Measurements from ENCODE around the gene CEP19.

CEP19 gene

DNA sequence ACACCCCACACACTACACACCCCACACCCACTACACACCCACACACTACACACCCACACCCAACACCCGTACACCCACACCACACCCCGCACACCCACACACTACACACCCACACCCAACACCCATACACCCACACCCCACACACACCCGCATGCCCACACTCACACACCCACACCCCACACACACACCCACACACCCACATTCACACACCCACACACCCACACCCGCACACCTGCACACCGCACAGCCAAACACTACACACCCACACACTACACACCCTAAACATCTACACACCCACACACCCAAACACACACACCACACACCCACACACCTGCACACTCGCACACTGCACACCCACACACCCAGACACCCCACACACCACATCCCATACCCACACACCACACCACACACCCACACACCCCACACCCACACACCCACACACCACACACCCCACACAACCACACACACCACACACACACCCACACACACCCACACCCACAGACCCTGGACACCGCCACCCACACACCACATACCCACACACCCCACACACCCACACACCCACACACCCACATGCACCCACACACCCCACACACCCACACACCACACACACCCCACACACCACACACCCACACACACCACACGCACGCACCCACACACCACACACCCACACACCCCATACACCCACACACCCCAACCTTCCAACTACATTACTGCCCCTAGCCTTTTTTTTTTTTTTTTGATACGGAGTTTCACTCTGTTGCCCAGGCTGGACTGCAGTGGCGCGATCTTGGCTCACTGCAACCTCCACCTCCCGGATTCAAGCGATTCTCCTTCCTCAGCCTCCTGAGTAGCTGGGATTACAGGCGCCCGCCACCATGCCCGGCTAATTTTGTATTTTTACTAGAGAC is 16.9 kb downstream of the CEP19 start:
- no peaks in the 10 kb centered on the region for H3F3A ChIP-seq (ENCODE audit: low read depth)
- H3K79me2 ChIP-seq (ENCODE audit: insufficient read depth, low read length) = no peaks in the 10 kb centered on the region
- no peak overlapping the region for H3K4me3 ChIP-seq (ENCODE audit: low read length, poor library complexity, severe bottlenecking)
- TF ChIP-seq EZH2phosphoT487 (IDR thresholded peaks at IDR 0.05; ENCODE audit: borderline replicate concordance) (no peak), CTCF (conservative IDR thresholded peaks at IDR 0.05; ENCODE audit: low read length) (no peak)
- H3K4me1 ChIP-seq (ENCODE audit: insufficient read depth, low read length, poor library complexity, severe bottlenecking) = no peaks in the 10 kb centered on the region
- H3K9me2 ChIP-seq (replicated peaks; ENCODE audit: low read depth, low read length) = no peaks in the 10 kb centered on the region
- H2AFZ ChIP-seq (ENCODE audit: low read length) = no peak overlapping the region
- no peaks in the 10 kb centered on the region for H3K27me3 ChIP-seq (ENCODE audit: insufficient read depth, low read length, poor library complexity, severe bottlenecking)
- H3K36me3 ChIP-seq (ENCODE audit: insufficient read depth, low read length) = no peaks in the 10 kb centered on the region
- no peaks in the 10 kb centered on the region for H4K20me1 ChIP-seq (ENCODE audit: insufficient read depth, low read length, poor library complexity, severe bottlenecking)
- H3K9ac ChIP-seq (ENCODE audit: low read depth, low read length, poor library complexity, severe bottlenecking) = no peak overlapping the region
- no peak overlapping the region for H3K4me2 ChIP-seq (ENCODE audit: low read depth, low read length, poor library complexity, severe bottlenecking)
- no peaks in the 10 kb centered on the region for H3K9me3 ChIP-seq (ENCODE audit: insufficient read depth, low read depth, low read length)

- Histone ChIP-seq H3K4me2 (ENCODE audit: low read depth, low read length, poor library complexity, severe bottlenecking) (peak overlapping the region; percentile 31), H3K9me3 (ENCODE audit: insufficient read depth, low read depth, low read length) (no peaks in the 10 kb centered on the region), H3K4me1 (ENCODE audit: insufficient read depth, low read length, poor library complexity, severe bottlenecking) (no peaks in the 10 kb centered on the region), H3K4me3 (ENCODE audit: low read length, poor library complexity, severe bottlenecking) (no peak overlapping the region), H3F3A (ENCODE audit: low read depth) (no peaks in the 10 kb centered on the region), H2AFZ (ENCODE audit: low read length) (no peak overlapping the region; the same call in 1 of the 2 replicates), H3K36me3 (ENCODE audit: insufficient read depth, low read length) (no peaks in the 10 kb centered on the region), H3K9ac (ENCODE audit: low read depth, low read length, poor library complexity, severe bottlenecking) (no peak overlapping the region), H3K27me3 (ENCODE audit: insufficient read depth, low read length, poor library complexity, severe bottlenecking) (no peaks in the 10 kb centered on the region), H3K79me2 (ENCODE audit: insufficient read depth, low read length) (no peaks in the 10 kb centered on the region), H3K9me2 (replicated peaks; ENCODE audit: low read depth, low read length) (no peaks in the 10 kb centered on the region), H4K20me1 (ENCODE audit: insufficient read depth, low read length, poor library complexity, severe bottlenecking) (no peaks in the 10 kb centered on the region)
- TF ChIP-seq CTCF (conservative IDR thresholded peaks at IDR 0.05; ENCODE audit: low read length) = peak; percentile 39
- no peak for TF ChIP-seq EZH2phosphoT487 (IDR thresholded peaks at IDR 0.05; ENCODE audit: borderline replicate concordance)
Measured at GRCh38 chr3:196694202-196694638, 17.8 kb downstream of the CEP19 start.

DNA sequence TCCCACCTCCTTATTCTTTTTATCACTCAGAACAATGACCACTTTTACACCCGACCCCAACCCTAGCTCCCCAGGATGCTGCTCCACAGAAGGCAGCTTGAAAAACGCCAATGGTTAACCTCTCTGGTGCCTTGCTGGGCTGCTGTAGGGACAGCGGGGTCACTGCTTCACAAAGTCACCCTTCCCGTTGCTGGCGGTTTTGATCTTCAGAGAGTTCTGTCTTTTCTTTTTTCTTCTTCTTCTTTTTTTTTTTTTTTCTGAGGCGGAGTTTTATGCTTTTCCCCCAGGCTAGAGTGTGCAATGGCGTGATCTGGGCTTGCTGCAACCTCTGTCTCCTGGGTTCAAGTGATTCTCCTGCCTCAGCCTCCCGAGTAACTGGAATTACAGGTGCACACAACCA is 20.7 kb downstream of the CEP19 start:
- no peaks in the 10 kb centered on the region for H3K4me1 ChIP-seq (ENCODE audit: insufficient read depth, low read length, poor library complexity, severe bottlenecking)
- H3K9ac ChIP-seq (ENCODE audit: low read depth, low read length, poor library complexity, severe bottlenecking) = no peak overlapping the region
- H3K27me3 ChIP-seq (ENCODE audit: insufficient read depth, low read length, poor library complexity, severe bottlenecking) = no peaks in the 10 kb centered on the region
- H2AFZ ChIP-seq (ENCODE audit: low read length) = no peak overlapping the region
- H3K36me3 ChIP-seq (ENCODE audit: insufficient read depth, low read length) = no peaks in the 10 kb centered on the region
- H4K20me1 ChIP-seq (ENCODE audit: insufficient read depth, low read length, poor library complexity, severe bottlenecking) = no peaks in the 10 kb centered on the region
- no peaks in the 10 kb centered on the region for H3K9me3 ChIP-seq (ENCODE audit: insufficient read depth, low read depth, low read length)
- H3K4me2 ChIP-seq (ENCODE audit: low read depth, low read length, poor library complexity, severe bottlenecking) = no peak overlapping the region
- TF ChIP-seq CTCF (conservative IDR thresholded peaks at IDR 0.05; ENCODE audit: low read length) = no peak
- TF ChIP-seq EZH2phosphoT487 (IDR thresholded peaks at IDR 0.05; ENCODE audit: borderline replicate concordance) = no peak
- no peaks in the 10 kb centered on the region for H3K79me2 ChIP-seq (ENCODE audit: insufficient read depth, low read length)
- no peaks in the 10 kb centered on the region for H3F3A ChIP-seq (ENCODE audit: low read depth)
- H3K4me3 ChIP-seq (ENCODE audit: low read length, poor library complexity, severe bottlenecking) = no peak overlapping the region
- H3K9me2 ChIP-seq (replicated peaks; ENCODE audit: low read depth, low read length) = no peaks in the 10 kb centered on the region

Data from Loucy (cell line).